ENCODE data around the gene KIF13A.
"Not testable (repeated sequence)": the region's sequence is repeated elsewhere in the genome, so short reads cannot be mapped to it uniquely, and the experiment has no call there.

Gene KIF13A

DNA sequence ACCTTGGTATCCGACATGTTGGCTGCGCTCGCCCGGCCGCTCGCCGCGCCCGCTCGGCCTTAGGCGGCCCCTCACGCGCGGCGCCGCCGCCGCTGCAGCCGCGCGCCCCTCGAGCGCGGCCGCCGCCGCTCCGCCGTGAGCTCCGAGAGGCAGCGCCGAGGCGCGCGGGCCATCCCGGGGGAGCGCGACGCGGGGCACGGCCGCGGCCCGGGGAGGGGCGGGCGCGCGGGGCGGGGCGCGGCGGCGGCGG lies at the start of gene KIF13A:
TSS of gene KIF13A (minus strand) at position 189 of the 250 bp plus-strand sequence. CDS start at position 17, 172 bp downstream.
- DNase-seq = no peak

DNA sequence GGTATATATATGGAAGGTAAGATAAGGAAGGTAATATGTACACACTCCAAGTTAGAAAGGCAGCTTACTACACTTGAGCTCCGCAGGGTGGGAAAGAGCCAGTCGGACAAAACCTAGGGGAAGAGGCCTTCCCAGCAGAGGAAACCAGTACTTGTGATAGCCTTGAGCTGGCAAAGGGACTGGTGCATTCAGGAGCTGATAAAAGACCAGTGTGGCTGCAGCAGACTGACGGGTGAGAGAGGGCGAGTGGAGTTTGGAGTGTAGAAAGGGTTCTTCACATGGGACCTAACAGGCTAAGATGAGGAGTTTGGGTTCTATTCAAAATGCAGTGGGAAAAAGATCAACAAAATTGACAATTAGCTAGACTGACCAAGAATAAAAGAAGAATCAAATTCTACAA lies 49.3 kb upstream of the KIF13A start:
- no peak for DNase-seq

DNA sequence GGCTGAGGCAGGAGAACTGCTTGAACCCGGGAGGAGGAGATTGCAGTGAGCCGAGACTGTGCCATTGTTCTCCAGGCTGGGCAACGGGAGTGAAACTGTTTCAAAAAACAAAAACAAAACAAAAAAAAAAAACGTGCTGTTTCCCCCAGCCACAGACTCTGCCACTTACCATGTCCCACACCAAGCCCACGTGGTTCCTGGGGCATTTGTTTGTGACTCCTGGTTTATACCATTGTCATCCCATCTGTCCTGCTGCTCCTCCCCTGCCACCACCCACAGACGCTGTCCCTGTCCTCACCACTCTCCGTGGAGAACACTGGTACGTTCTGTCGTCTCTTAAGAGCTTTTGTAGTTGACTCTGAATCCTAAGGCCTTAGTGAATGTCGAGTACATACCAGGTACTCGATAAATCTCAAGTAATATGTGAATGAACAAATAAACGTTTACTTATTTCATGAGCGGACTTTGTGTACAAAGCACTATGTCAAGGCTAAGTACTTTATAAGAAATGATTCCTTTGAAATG lies 48.0 kb upstream of the KIF13A start:
- DNase-seq = no peak

DNA sequence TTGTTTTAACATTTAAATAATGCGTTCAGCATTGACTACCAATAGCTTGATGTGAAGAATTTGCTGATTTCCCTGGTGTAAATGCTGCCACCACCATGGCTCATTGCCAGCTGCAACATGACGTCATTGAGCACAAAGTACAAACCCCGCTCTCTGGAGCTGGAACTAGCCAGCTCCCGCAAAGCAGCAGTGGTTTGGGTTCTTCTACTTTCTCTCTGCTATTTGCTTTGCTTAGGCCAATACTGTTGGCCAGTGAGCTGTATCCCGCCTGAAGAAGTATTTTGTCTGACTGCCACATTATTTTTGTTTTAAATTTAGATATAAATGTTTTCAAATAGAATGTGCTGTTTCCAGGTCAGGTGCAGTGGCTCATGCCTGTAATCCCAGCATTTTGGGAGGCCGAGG lies 47.4 kb upstream of the KIF13A start:
- DNase-seq = no peak

DNA sequence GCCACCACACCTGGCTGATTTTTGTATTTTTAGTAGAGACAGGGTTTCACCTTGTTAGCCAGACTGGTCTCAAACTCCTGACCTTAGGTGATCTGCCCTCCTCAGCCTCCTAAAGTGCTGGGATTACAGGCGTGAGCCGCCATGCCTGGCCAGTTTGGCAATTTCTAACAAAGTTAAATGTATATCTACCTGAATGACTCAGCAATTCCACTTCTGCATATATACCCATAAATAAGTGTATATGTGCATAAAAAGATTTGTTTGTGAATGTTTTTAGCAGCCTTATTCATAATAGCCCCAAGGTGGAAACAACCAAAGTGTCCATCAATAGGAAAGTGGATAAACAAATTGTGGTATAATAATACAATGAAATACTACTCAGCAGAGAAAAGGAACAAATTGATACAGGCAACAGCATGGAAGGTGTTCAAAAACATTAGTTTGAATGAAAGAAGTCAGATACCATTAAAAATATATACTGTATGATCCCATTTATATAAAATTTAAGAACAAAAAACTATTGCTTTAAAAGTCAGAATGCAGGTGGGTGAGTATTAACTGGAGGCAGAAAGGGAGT lies 44.3 kb upstream of the KIF13A start:
- DNase-seq = no peak

DNA sequence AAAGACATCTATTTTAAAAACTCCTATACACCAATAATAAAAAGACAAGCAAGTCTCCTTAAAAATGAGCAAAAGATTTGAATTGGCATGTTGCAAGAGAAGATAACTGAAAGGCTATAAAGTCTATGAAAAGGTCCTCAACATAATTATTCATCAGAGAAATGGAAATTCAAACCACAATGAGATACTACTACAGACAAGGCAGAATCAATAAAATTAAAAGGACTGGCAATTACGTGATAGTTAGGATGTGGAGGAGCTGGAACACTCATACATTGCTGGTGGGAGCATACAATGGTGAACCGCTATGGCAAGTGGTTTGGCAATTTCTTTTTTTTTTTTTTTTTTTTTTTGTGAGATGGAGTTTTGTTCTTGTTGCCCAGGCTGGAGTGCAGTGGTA lies 43.8 kb upstream of the KIF13A start:
- DNase-seq = no peak

DNA sequence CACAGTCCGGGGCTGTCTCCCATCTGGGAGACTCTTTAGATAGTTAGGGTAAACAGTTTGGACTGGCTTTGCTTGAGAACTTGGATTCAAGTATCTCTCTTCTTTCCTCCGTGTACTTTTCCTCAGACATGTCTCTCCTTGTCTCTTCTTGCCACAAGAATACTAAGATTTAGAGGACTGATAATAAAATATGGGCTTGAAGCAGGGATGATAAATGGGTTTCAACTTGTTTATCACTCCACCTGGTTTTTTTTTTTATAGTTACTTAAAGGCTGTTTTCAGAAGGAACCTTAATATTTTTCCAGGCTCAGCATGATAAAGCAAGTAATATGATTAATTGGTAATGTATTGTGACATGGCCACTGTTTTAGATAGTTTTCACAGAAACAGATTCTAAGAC lies 40.9 kb upstream of the KIF13A start:
- no peak for DNase-seq

DNA sequence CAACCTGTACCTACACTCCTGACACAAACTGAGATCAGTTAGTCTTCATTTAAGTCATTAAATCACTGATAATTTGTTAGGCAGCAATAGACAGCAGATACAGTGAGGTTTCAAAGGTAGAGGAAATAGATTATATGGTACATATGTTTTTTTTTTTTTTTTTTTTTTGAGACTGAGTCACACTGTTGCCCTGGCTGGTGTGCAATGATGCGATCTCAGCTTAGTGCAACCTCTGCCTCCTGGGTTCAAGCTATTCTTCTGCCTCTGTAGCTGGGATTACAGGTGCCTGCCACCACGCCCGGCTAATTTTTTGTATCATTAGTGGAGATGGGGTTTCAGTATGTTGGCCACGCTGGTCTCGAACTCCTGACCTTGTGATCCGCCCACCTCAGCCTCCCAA lies 38.2 kb upstream of the KIF13A start:
- DNase-seq = no peak

DNA sequence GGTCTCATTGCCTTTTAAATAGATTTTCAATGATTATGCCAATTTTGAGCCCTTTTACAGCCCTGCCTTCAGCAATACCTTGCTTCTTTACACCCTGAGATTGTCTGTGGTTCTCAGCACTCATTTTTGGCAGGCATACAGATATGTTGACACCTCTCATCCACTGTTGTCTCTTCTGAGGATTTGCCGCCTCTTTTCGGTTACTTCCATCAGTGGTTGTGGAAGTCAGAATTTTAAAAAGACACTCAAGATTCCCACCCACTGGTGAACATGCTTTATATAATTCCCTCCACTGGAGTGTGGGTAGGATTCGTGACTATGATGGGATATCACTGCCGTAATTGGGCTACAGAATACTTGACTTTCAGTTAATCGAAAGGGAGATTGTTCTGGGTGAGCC lies 37.4 kb upstream of the KIF13A start:
- no peak for DNase-seq

DNA sequence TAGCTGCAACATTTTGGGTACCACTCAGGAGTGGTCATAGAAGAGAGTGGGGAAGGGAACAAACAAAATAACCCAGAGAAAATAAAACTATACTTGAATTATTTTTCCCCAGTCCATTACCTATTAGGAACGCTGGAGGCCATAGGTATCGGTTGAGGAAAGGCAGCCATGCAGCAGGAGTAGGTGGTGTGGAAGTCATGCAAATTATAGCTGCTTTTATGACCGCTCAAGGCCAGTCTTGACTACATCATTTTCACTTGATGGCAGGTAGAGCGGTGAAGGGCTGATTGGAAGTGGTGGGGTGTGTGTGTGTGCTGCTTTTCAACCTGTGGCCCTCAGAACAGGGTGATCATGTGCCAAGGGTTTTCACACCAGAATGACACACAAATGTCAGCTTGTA lies 36.5 kb upstream of the KIF13A start:
- no peak for DNase-seq

DNA sequence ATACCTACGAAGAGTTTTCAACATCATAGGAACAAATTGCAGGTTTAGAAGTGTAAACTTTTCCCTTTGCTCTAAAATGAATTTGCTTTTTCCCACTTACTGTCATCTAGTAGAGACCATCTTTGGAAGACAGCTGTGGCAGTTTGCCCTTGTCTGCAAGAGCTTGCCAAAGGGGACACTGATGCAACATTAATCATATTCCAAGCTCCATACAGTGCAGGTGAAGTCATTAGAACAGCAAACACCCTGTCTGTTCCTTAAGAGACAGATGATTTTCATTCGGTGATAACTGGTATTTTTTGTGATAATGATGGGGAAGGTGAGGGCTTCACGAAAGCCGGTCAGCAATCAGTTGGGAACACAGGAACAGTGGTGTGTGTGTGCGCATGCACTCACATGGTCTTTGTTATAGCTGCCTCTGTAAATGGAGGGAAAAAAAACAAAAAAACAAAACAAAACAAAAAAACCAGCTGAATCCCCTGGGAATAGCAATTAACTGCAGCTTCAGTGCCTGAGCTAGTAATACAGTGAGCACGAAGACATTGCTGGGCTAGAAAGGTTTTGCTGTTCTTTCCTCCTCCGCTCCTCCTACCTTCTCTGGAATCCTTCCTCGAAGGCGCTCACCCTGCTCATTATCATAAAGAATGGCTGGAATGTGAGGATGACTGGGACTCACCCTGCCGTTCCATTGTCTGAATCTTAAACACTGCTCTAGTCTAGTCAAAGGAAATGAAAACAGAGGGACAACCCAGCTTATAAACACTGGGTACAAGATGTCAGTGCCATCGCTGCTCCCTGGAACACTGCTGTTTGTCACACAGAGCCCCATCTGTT lies 35.2 kb upstream of the KIF13A start:
- peak; percentile 69 for DNase-seq

DNA sequence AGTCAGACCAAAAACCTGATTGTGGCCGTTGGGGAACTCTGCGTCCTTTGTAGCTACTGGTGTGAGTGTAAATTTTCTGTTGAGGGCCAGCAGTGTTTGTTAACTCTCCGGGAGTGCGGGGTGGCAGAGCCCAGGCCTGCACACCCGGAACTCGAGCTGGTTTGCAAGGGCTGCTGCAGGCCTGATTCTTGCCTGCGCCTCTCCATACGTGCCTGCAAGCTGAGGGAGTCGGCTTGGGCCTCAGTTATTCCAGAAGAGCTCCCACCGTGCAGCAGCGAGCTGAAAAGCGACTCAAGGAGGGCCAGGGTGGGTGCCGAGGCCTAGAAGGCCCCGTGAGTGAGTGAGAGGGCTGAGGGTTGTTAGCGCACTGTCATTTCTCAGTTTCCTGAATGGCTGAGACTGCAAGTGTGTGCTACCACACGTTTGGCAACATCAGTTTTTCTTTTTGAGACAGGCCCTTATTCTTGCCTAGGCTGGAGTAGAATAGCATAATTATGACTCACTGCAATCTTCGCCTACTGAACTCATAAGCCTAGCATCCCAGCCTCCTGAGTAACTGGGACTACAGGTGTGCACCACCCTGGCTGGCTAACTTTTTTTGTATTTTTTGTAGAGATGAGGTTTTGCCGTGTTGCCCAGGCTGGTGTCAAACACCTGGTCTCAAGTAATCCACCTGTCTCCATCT lies 33.9 kb upstream of the KIF13A start:
- DNase-seq = no peak

DNA sequence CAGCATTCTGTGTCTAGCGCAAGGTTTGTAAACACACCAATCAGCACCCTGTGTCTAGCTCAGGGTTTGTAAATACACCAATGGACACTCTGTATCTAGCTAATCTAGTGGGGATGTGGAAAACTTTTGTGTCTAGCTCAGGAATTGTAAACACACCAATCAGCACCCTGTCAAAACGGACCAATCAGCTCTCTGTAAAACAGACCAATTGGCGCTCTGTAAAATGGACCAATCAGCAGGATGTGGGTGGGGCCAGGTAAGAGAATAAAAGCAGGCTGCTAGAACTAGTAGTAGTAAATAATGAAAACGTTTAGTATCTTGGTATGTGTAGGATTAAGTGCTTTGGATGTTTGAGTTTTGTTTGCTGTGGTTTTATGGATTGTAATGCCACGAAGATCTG lies 33.1 kb upstream of the KIF13A start:
- DNase-seq = not testable (repeated sequence)

DNA sequence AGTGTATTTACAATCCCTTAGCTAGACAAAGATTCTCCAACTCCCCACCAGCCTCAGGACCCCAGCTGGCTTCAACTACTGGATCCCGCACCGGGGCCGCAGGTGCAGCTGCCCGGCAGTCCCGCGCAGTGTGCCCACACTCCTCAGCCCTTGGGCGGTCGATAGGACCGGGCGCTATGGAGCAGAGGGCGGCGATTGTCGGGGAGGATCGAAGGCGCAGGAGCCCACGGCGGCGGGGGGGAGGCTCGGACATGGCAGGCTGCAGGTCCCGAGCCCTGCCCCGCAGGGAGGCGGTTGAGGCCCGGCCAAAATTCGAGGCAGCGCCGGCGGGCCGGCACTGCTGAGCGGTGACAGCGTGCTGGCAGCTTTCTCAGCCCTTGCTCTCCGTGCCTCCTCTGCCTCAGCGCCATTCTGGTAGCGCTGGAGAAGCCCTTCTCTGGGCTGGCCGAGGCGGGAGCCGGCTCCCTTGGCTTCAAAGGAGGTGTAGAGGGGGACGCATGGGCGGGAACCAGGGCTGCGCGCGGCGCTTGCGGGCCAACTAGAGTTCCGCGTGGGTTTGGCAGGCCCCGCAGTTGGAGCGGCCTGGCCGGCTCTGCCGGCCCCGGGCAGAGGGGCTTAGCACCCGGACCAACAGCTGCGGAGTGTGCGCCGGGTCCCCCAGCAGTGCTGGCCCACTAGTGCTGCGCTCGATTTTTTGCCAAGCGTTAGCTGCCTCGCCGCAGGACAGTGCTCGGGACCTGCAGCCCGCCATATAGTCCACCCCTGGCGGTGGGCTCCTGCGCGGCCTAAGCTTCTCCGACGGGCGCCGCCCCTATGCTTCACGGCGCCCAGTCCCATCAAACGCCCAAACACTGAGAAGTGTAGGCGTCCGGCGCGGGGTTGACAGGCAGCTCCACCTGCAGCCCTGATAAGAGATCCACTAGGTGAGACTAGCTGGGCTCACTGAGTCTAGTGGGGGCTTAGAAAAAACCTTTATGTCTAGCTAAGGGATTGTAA lies 32.4 kb upstream of the KIF13A start:
- no peak for DNase-seq

DNA sequence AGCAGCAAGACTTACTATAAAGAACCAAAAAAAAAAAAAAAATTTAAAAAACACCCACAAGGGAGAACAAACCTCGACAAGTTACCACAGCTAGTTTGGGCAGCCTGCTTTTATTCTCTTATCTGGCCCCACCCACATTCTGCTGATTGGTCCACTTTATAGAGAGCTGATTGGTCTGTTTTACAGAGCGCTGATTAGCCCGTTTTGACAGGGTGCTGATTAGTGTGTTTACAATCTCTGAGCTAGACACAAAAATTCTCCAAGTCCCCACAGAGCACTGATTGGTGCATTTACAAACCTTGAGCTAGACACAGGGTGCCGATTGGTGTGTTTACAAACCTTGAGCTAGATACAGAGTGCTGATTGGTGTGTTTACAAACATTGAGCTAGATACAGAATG lies 31.7 kb upstream of the KIF13A start:
- DNase-seq = not testable (repeated sequence)

DNA sequence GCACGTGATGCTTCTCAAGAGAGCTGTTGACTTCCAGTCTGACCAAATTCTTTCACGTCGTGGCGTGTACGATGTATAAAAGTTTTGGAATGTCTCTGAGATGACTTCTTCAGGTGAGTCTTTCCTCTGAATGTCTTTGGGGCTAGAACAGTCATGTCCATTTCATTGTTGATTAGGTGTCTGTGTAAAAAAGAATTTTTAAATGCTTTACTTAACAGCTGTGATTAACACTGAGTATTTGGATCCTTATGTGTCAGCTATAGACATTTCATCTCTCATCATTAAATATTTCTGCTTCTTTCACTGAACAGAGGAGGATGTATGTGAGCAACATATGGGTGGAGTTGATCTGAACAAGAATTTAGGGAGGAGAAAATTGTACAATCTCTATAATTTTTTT lies 29.3 kb upstream of the KIF13A start:
- DNase-seq = no peak

DNA sequence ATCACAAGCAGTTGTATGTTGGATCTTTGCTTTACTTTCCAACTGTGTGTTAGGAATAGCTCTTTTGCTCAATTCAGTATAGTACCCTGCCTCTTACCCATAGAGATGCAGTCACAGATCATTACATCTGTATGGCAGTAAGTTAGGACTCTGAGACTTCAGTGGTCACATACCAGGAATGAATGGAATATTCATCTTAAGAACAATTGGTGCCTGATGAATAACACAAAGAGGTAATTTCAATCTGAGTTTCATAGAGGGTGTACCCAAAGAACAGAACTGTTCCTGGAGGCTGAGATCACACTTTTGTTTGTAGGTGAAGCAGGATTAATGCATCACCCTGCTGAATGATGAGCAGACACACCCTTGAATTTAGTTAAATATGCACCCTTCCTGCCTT lies 28.7 kb upstream of the KIF13A start:
- no peak for DNase-seq

DNA sequence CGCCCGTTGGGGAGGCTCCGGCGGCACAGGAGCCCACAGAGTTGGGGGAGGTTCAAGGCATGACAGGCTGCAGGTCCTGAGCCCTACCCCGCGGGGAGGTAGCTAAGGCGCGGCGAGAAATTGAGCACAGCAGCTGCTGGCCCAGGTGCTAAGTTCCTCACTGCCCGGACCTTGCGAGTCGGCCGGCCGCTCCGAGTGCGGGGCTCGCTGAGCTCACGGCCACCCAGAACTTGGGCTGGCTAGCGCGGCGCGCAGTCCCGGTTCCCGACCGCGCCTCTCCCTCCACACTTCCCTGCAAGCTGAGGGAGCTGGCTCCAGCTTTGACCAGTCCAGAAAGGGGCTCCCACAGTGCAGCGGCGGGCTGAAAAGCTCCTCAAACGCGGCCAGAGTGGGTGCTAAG lies 23.9 kb upstream of the KIF13A start:
- no peak for DNase-seq

DNA sequence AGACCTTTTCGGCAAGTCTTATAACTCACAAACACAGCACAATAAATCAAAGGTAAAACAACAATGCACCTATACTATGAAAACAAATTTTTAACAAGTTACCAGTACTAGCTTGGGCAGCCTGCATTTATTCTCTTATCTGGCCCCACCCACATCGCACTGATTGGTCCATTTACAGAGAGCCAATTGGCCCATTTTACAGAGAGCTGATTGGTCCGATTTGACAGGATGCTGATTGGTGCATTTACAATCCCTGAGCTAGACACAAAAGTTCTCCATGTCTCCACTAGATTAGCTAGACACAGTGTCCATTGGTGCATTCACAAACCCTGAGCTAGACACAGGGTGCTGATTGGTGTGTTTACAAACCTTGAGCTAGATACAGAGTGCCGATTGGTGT lies 23.1 kb upstream of the KIF13A start:
- not testable (repeated sequence) for DNase-seq

DNA sequence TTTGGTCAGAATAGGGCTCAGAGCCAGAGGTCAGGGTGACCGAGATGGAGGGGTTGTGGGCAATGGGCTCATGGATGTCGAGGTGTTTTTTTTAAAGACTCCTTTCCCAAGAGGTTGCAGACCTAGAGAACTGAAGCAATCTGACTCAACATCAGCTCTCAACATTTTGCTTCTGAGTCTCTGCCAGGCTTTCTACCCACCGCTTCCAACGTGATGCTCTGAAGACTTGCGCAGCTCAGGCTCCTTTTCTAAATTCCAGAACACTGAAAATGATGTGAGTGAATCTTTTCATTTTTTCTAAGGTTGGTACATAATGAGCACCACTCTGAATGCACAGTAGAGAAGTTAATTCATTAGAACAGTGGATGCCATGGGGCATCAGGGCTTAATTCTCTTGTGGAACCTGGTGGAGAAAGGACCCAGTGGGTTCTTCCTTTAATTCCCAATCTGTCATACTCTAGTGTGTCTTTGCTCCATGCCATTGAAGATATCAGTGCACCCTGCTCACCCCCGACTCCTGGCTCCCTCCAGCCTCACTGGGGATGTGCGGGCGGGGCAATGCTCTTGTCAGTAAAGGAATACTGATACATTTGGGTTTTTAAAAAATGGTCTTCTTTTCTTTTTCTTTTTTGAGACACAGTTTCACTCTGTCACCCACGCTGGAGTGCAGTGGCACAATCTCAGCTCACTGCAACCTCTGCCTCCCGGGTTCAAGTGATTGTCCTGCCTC lies 17.0 kb upstream of the KIF13A start:
- no peak for DNase-seq

DNA sequence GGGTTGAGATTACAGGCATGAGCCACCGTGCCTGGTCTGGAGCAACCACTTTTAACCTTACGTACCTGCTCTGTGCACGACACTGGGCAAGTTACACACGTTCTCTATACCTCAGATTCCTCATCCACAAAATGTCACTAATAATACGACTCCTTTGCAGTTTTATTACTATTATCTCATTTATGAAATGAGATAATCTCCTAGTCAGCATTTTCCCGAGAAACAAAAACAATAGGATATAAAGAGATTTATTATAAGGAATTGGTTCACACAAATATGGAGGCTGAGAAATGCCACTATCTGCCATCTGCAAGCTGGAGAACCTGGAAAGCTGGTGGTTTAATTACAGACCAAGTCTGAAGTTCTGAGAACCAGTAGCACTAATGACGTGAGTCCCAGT lies 12.0 kb upstream of the KIF13A start:
- DNase-seq = no peak

DNA sequence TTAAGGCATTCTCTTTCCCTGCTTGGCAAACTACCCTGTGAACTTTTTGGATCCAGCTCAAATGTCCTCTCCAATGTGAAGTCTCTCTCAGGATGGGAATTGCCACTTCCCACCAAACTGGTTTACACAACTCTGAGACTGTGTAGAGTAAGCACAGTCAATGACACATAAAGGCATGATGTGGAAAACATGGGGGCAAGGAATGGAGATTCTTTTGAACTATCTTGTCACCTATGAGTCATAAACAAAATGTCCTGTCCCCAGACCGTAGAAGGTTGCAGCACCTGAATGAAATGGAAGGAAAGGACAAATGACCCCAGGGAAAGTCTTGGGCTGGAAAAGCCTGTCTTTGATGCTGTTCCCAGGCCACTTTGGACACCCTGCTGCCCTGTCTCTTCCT lies 11.0 kb upstream of the KIF13A start:
- DNase-seq = no peak

All from NCI-H2227 treated with DMSO at 0.1 percent for 48 hours (cell line).